Ishikawa (cell line): ENCODE measurements around the gene ANO8.

Experiments
- CEBPB ChIP-seq: IDR thresholded peaks from 2 replicates; pipeline ENCODE4 v1.6.1; 2012
- CREB1 ChIP-seq: IDR thresholded peaks from 2 replicates; pipeline ENCODE4 v1.6.1; 2012; ENCODE audit warnings: low read depth
- EGR1 ChIP-seq: IDR thresholded peaks from 2 replicates; pipeline ENCODE4 v1.6.1; 2012
- EP300 ChIP-seq: IDR thresholded peaks from 2 replicates; pipeline ENCODE4 v1.6.1; 2012; ENCODE audit warnings: borderline replicate concordance
- FOXM1 ChIP-seq: IDR thresholded peaks from 2 replicates; pipeline ENCODE4 v1.6.1; 2012; ENCODE audit warnings: low read depth, borderline replicate concordance
- NFIC ChIP-seq: IDR thresholded peaks from 2 replicates; pipeline ENCODE4 v1.6.1; 2012
- RAD21 ChIP-seq: IDR thresholded peaks from 2 replicates; pipeline ENCODE4 v1.6.1; 2012; ENCODE audit warnings: low read depth
- REST ChIP-seq: IDR thresholded peaks from 2 replicates; pipeline ENCODE4 v1.6.1; 2012; ENCODE audit warnings: low read depth, mild to moderate bottlenecking
- TAF1 ChIP-seq: IDR thresholded peaks from 2 replicates; pipeline ENCODE4 v1.6.1; 2012; ENCODE audit warnings: low read depth, mild to moderate bottlenecking
- TCF12 ChIP-seq: IDR thresholded peaks from 2 replicates; pipeline ENCODE4 v1.6.1; 2012; ENCODE audit warnings: low read depth
- TEAD4 ChIP-seq: IDR thresholded peaks from 2 replicates; pipeline ENCODE4 v1.6.1; 2012
- YY1 ChIP-seq: IDR thresholded peaks from 2 replicates; pipeline ENCODE4 v1.6.1; 2012; ENCODE audit warnings: low read depth
- ZBTB7A ChIP-seq: IDR thresholded peaks from 2 replicates; pipeline ENCODE4 v1.6.1; 2012; ENCODE audit warnings: low read depth
- TF ChIP-seq, protein P1 (sequence below): IDR thresholded peaks from 2 replicates; pipeline ENCODE4 v1.6.1; 2012
- TF ChIP-seq, protein P2 (sequence below): IDR thresholded peaks from 2 replicates; pipeline ENCODE4 v1.6.1; 2012

Gene ANO8

DNA sequence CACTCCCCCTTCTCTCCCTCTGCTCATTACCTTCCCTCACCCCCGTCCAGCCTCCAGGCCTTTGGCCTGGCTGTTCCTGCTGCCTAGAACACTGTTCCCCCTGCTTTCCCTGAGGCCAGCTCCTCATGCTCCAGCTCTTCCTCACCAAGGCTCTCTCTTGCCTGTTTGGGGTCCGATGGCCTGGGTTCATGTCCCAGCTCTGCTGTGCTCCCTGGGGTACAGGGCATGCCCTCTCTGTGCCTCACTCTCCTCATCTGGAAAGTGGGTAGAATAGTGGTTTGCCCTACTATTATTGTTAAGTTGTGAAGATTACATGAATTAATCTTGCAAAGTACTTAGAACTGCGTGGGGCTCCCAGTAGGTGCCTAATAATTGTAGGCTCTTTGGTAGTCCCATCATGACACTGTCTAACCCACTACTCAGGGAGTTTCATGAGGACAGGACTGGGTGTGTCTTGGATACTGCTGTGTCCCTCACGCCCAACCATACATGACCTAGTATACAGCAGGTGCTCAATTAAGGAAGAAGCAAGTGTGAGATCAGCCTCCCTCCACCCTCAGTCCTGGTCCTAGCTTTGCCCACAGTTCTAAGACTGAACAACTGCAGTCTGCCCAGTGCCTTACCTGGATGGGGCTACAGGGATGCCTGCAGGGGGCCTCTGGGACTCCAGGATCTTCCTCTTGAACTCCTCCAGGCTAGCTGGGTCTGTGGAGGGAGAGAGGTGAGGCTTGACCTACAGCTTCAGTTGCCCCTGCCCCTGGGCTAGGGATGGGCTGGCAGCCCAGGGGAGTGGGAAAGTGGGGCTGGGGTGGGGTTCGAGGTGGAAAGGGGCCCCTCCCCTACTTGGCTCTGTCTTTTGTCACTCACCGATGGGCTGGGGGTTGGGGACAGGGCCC, 25.5 kb upstream of the ANO8 start:
- TF ChIP-seq ZBTB7A (no peak), EGR1 (no peak), EP300 (no peak), CREB1 (no peak), NFIC (no peak), FOXM1 (no peak), RAD21 (no peak), YY1 (no peak), CEBPB (no peak), TEAD4 (no peak), REST (no peak), TAF1 (no peak), TCF12 (no peak)
- TF ChIP-seq, protein P1, sequence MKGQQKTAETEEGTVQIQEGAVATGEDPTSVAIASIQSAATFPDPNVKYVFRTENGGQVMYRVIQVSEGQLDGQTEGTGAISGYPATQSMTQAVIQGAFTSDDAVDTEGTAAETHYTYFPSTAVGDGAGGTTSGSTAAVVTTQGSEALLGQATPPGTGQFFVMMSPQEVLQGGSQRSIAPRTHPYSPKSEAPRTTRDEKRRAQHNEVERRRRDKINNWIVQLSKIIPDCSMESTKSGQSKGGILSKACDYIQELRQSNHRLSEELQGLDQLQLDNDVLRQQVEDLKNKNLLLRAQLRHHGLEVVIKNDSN = no peak
- TF ChIP-seq, protein P2, sequence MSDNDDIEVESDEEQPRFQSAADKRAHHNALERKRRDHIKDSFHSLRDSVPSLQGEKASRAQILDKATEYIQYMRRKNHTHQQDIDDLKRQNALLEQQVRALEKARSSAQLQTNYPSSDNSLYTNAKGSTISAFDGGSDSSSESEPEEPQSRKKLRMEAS = no peak

GRCh38 chr19:17358395-17358794, 23.7 kb upstream of the ANO8 start:
- no peak for TF ChIP-seq FOXM1
- no peak for TF ChIP-seq YY1
- TF ChIP-seq REST = no peak
- no peak for TF ChIP-seq EGR1
- TF ChIP-seq EP300 = no peak
- TF ChIP-seq CREB1 = no peak
- TF ChIP-seq TEAD4 = no peak
- TF ChIP-seq TAF1 = no peak
- no peak for TF ChIP-seq ZBTB7A
- no peak for TF ChIP-seq TCF12
- no peak for TF ChIP-seq NFIC
- TF ChIP-seq CEBPB = no peak
- TF ChIP-seq, protein P1 = no peak
- no peak for TF ChIP-seq RAD21
- TF ChIP-seq, protein P2 = no peak

GRCh38 chr19:17357724-17358123, 23.1 kb upstream of the ANO8 start:
- TF ChIP-seq, protein P1 = no peak
- TF ChIP-seq TEAD4 (no peak), EP300 (no peak), EGR1 (no peak), FOXM1 (no peak), CREB1 (no peak), ZBTB7A (no peak), RAD21 (no peak), TAF1 (no peak)

DNA sequence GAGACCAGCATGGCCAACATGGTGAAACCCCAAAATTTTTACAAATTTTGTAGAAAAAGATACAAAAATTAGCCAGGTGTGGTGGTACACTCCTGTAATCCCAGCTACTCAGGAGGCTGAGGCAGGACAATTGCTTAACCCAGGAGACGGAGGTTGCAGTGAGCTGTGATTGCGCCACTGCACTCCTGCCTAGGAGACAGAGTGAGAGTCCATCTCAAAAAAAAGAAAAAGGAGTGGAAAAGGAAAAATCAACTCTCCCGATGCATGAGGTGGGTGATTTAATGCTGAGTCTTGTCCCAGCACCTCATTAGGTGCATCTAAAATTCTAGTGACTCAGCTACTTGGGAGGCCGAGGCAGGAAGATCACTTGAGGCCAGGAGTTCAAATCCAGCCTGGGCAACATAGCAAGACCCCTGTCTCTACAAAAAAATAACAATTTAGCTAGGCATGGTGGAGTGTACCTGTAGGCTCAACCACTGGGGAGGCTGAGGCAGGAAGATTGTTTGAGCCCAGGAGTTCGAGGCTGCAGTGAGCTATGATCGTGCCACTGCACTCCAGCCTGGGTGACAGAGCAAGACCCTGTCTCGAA, 22.5 kb upstream of the ANO8 start:
- TF ChIP-seq, protein P1 = no peak
- no peak for TF ChIP-seq REST
- TF ChIP-seq YY1 = no peak
- 0 out of 2 replicates have a peak, but pooled peaks have one; percentile 19 for TF ChIP-seq CEBPB
